ENCODE data around the gene NEK4.

Gene NEK4

GRCh38 chr3:52770496-52771333 is at the start of gene NEK4:
Gene NEK4 (minus strand): TSS chr3:52770940. CDS start chr3:52770746, 194 bp downstream.
- DNase-seq (ENCODE audit: low spot score), result peak; percentile 98

GRCh38 chr3:52819936-52820335 is 49.2 kb upstream of the NEK4 start:
- no peak for DNase-seq (ENCODE audit: low spot score)

- no peak for DNase-seq (ENCODE audit: low spot score)
Measured at GRCh38 chr3:52817860-52818259, 47.1 kb upstream of the NEK4 start.

GRCh38 chr3:52817221-52817620 is 46.5 kb upstream of the NEK4 start:
- no peak for DNase-seq (ENCODE audit: low spot score)

- DNase-seq (ENCODE audit: low spot score), result no peak
Measured at GRCh38 chr3:52816654-52817053, 45.9 kb upstream of the NEK4 start.

- no peak for DNase-seq (ENCODE audit: low spot score)
Measured at GRCh38 chr3:52816199-52816598, 45.5 kb upstream of the NEK4 start.

GRCh38 chr3:52813810-52814209 is 43.1 kb upstream of the NEK4 start:
- DNase-seq (ENCODE audit: low spot score), result no peak

- no peak for DNase-seq (ENCODE audit: low spot score)
Measured at GRCh38 chr3:52811452-52812011, 40.8 kb upstream of the NEK4 start.

- DNase-seq (ENCODE audit: low spot score), result no peak
Measured at GRCh38 chr3:52810923-52811322, 40.2 kb upstream of the NEK4 start.

- DNase-seq (ENCODE audit: low spot score), result no peak
Measured at GRCh38 chr3:52809662-52810377, 39.1 kb upstream of the NEK4 start.

GRCh38 chr3:52809149-52809548 is 38.4 kb upstream of the NEK4 start:
- no peak for DNase-seq (ENCODE audit: low spot score)

- DNase-seq (ENCODE audit: low spot score), result no peak
Measured at GRCh38 chr3:52805270-52806039, 34.7 kb upstream of the NEK4 start.

- peak; percentile 22 for DNase-seq (ENCODE audit: low spot score)
Measured at GRCh38 chr3:52801839-52802238, 31.1 kb upstream of the NEK4 start.

GRCh38 chr3:52800079-52800478 is 29.3 kb upstream of the NEK4 start:
- no peak for DNase-seq (ENCODE audit: low spot score)

GRCh38 chr3:52798978-52799476 is 28.3 kb upstream of the NEK4 start:
- DNase-seq (ENCODE audit: low spot score), result peak; percentile 34

GRCh38 chr3:52798376-52798977 is 27.7 kb upstream of the NEK4 start:
- no peak for DNase-seq (ENCODE audit: low spot score)

- no peak for DNase-seq (ENCODE audit: low spot score)
Measured at GRCh38 chr3:52796411-52796810, 25.7 kb upstream of the NEK4 start.

GRCh38 chr3:52795298-52795900 is 24.7 kb upstream of the NEK4 start:
- no peak for DNase-seq (ENCODE audit: low spot score)

- no peak for DNase-seq (ENCODE audit: low spot score)
Measured at GRCh38 chr3:52794612-52795099, 23.9 kb upstream of the NEK4 start, which contains the start of gene ITIH3. Gene ITIH3 (plus strand): TSS chr3:52794796. CDS start chr3:52794804, 8 bp downstream.

GRCh38 chr3:52793702-52794611 is 23.2 kb upstream of the NEK4 start:
- no peak for DNase-seq (ENCODE audit: low spot score)

Measured in AG08396 (cell line).